ENCODE data around the gene CTDSPL2. TPM values are rescaled to one million over a fixed set of nuclear protein-coding genes. Genes with fewer than 3 reads are reported as not detected.

Gene CTDSPL2
- 39.9 TPM for polyA plus RNA-seq

- Mint-ChIP-seq H3K4me3 (peak within 1 kb of the TSS; percentile 98 to 100 (median 99)), H3K4me1 (peaks cover 29 to 30% (median 29%) of the 10 kb centered on the region in 3 donors), H3K27ac (peak within 1 kb of the TSS; percentile 99 to 100 (median 99)), H3K36me3 (no peaks in the 10 kb centered on the region), H3K27me3 (no peaks in the 10 kb centered on the region), H3K9me3 (no peaks in the 10 kb centered on the region)
Measured at GRCh38 chr15:44426975-44427755, at the start of gene CTDSPL2. CTDSPL2 (plus strand) TSS chr15:44427629; CDS start chr15:44459015, 31,386 bp downstream.

GRCh38 chr15:44381236-44381635 lies 46.2 kb upstream of the CTDSPL2 start:
- H3K9me3 Mint-ChIP-seq, result no peaks in the 10 kb centered on the region
- H3K4me3 Mint-ChIP-seq, result no peak overlapping the region
- no peak overlapping the region for H3K27ac Mint-ChIP-seq
- H3K4me1 Mint-ChIP-seq, result peaks cover 6 to 13% (median 8%) of the 10 kb centered on the region in 3 donors
- H3K27me3 Mint-ChIP-seq, result no peaks in the 10 kb centered on the region
- peaks cover 11% of the 10 kb centered on the region for H3K36me3 Mint-ChIP-seq

- peak overlapping the region in 1 of 4 donors; percentile 67 for H3K4me3 Mint-ChIP-seq
- peak overlapping the region in 1 of 3 donors; percentile 71 for H3K27ac Mint-ChIP-seq
- no peaks in the 10 kb centered on the region for H3K9me3 Mint-ChIP-seq
- H3K4me1 Mint-ChIP-seq, result peaks cover 6 to 14% (median 10%) of the 10 kb centered on the region in 3 donors
- H3K27me3 Mint-ChIP-seq, result no peaks in the 10 kb centered on the region
- H3K36me3 Mint-ChIP-seq, result peaks cover 14% of the 10 kb centered on the region
Measured at GRCh38 chr15:44385344-44385942, 42.0 kb upstream of the CTDSPL2 start.

GRCh38 chr15:44394062-44394461 lies 33.4 kb upstream of the CTDSPL2 start:
- H3K36me3 Mint-ChIP-seq, result peaks cover 1% of the 10 kb centered on the region
- no peak overlapping the region for H3K27ac Mint-ChIP-seq
- H3K27me3 Mint-ChIP-seq, result no peaks in the 10 kb centered on the region
- H3K4me3 Mint-ChIP-seq, result no peak overlapping the region
- H3K4me1 Mint-ChIP-seq, result peaks cover 0 to 5% (median 2%) of the 10 kb centered on the region in 3 donors
- no peaks in the 10 kb centered on the region for H3K9me3 Mint-ChIP-seq

- Mint-ChIP-seq H3K9me3 (no peaks in the 10 kb centered on the region), H3K4me3 (no peak overlapping the region), H3K4me1 (peaks cover 0 to 5% (median 2%) of the 10 kb centered on the region in 3 donors), H3K27ac (no peak overlapping the region), H3K36me3 (peaks cover 1% of the 10 kb centered on the region), H3K27me3 (no peaks in the 10 kb centered on the region)
Measured at GRCh38 chr15:44394562-44394961, 32.9 kb upstream of the CTDSPL2 start.

- H3K27ac Mint-ChIP-seq, result no peak overlapping the region
Measured at GRCh38 chr15:44397869-44398268, 29.6 kb upstream of the CTDSPL2 start.

GRCh38 chr15:44414001-44414400 lies 13.4 kb upstream of the CTDSPL2 start:
- Mint-ChIP-seq H3K4me3 (no peak overlapping the region), H3K4me1 (no peaks in the 10 kb centered on the region), H3K36me3 (peaks cover 6% of the 10 kb centered on the region), H3K9me3 (peaks cover 0 to 5% (median 0%) of the 10 kb centered on the region in 3 donors), H3K27ac (no peak overlapping the region), H3K27me3 (no peaks in the 10 kb centered on the region)

More at GRCh38 chr15:44397869-44398268, 29.6 kb upstream of the CTDSPL2 start:
- Mint-ChIP-seq H3K36me3 (peaks cover 1% of the 10 kb centered on the region), H3K4me1 (peaks cover 0 to 3% (median 0%) of the 10 kb centered on the region in 3 donors), H3K9me3 (no peaks in the 10 kb centered on the region), H3K4me3 (no peak overlapping the region), H3K27me3 (no peaks in the 10 kb centered on the region)

- H3K27ac Mint-ChIP-seq, result peak overlapping the region; percentile 99 to 100 (median 99)
- H3K36me3 Mint-ChIP-seq, result no peaks in the 10 kb centered on the region
- H3K27me3 Mint-ChIP-seq, result no peaks in the 10 kb centered on the region
- H3K4me3 Mint-ChIP-seq, result peak overlapping the region; percentile 98 to 100 (median 99)
- H3K9me3 Mint-ChIP-seq, result no peaks in the 10 kb centered on the region
- peaks cover 29 to 30% (median 29%) of the 10 kb centered on the region in 3 donors for H3K4me1 Mint-ChIP-seq
Measured at GRCh38 chr15:44427756-44428724, 611 bp downstream of the CTDSPL2 start.

- Mint-ChIP-seq H3K4me1 (peaks cover 29 to 36% (median 33%) of the 10 kb centered on the region in 3 donors), H3K27me3 (no peaks in the 10 kb centered on the region), H3K27ac (no peak overlapping the region), H3K9me3 (no peaks in the 10 kb centered on the region), H3K4me3 (no peak overlapping the region), H3K36me3 (peaks cover 7% of the 10 kb centered on the region)
Measured at GRCh38 chr15:44435893-44436667, 8.7 kb downstream of the CTDSPL2 start.

GRCh38 chr15:44438402-44438801 lies 11.0 kb downstream of the CTDSPL2 start:
- Mint-ChIP-seq H3K27me3 (no peaks in the 10 kb centered on the region), H3K27ac (no peak overlapping the region), H3K4me3 (peak overlapping the region in 1 of 4 donors; percentile 34), H3K36me3 (peaks cover 14% of the 10 kb centered on the region), H3K9me3 (no peaks in the 10 kb centered on the region), H3K4me1 (peaks cover 34 to 41% (median 34%) of the 10 kb centered on the region in 3 donors)

- no peaks in the 10 kb centered on the region for H3K9me3 Mint-ChIP-seq
- H3K36me3 Mint-ChIP-seq, result peaks cover 13% of the 10 kb centered on the region
- H3K4me1 Mint-ChIP-seq, result peaks cover 30 to 39% (median 31%) of the 10 kb centered on the region in 3 donors
- peak overlapping the region in 1 of 4 donors; percentile 65 for H3K4me3 Mint-ChIP-seq
- no peaks in the 10 kb centered on the region for H3K27me3 Mint-ChIP-seq
- H3K27ac Mint-ChIP-seq, result no peak overlapping the region
Measured at GRCh38 chr15:44441095-44441501, 13.7 kb downstream of the CTDSPL2 start.

GRCh38 chr15:44443515-44443914 lies 16.1 kb downstream of the CTDSPL2 start:
- Mint-ChIP-seq H3K4me3 (no peak overlapping the region), H3K4me1 (peaks cover 17 to 19% (median 19%) of the 10 kb centered on the region in 3 donors), H3K36me3 (peaks cover 18% of the 10 kb centered on the region), H3K27ac (no peak overlapping the region), H3K9me3 (no peaks in the 10 kb centered on the region), H3K27me3 (no peaks in the 10 kb centered on the region)

GRCh38 chr15:44447772-44448376 lies 20.4 kb downstream of the CTDSPL2 start:
- H3K27me3 Mint-ChIP-seq, result no peaks in the 10 kb centered on the region
- peaks cover 8% of the 10 kb centered on the region for H3K36me3 Mint-ChIP-seq
- peaks cover 2 to 17% (median 3%) of the 10 kb centered on the region in 3 donors for H3K4me1 Mint-ChIP-seq
- H3K27ac Mint-ChIP-seq, result no peak overlapping the region
- H3K9me3 Mint-ChIP-seq, result no peaks in the 10 kb centered on the region
- no peak overlapping the region for H3K4me3 Mint-ChIP-seq

GRCh38 chr15:44450172-44450571 lies 22.7 kb downstream of the CTDSPL2 start:
- Mint-ChIP-seq H3K4me1 (peaks cover 3 to 22% (median 4%) of the 10 kb centered on the region in 3 donors), H3K27ac (no peak overlapping the region), H3K9me3 (no peaks in the 10 kb centered on the region)

More at GRCh38 chr15:44450172-44450571, 22.7 kb downstream of the CTDSPL2 start:
- Mint-ChIP-seq H3K36me3 (peaks cover 11% of the 10 kb centered on the region), H3K27me3 (no peaks in the 10 kb centered on the region), H3K4me3 (no peak overlapping the region)
